HG03280 (cell line): ENCODE data around the gene GON7.
"Not testable (repeated sequence)": the region's sequence is repeated elsewhere in the genome, so short reads cannot be mapped to it uniquely, and the experiment has no call there.

Source experiments
- ATAC-seq: cut with Tn5 transposase; IDR thresholded peaks from one replicate; pipeline ENCODE4 v1.9.1; 2021; ENCODE audit warnings: mild to moderate bottlenecking, moderate library complexity; ENCODE audit not compliant: unreplicated experiment

The GON7 gene

DNA sequence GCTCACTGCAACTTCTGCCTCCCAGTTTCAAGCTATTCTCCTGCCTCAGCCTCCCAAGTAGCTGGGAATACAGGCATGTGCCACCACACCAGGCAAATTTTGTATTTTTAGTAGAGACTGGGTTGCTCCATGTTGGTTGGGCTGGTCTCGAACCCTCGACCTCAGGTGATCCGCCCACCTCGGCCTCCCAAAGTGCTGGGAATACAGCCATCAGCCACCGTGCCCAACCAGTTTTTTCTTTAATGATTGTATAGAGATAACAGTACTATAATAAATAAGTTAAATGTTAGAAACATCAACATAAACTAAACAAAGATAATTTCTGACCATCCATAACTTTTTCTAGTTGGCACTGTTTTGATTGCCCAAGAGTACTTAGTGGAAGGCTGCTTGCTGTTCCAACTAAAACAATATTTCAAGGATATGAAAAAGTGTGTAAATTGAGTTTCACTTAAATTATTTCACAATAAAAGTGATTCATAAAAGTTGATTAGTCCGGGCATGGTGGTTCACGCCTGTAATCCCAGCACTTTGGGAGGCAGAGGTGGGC lies 5.6 kb downstream of the GON7 start:
- no peak for ATAC-seq

DNA sequence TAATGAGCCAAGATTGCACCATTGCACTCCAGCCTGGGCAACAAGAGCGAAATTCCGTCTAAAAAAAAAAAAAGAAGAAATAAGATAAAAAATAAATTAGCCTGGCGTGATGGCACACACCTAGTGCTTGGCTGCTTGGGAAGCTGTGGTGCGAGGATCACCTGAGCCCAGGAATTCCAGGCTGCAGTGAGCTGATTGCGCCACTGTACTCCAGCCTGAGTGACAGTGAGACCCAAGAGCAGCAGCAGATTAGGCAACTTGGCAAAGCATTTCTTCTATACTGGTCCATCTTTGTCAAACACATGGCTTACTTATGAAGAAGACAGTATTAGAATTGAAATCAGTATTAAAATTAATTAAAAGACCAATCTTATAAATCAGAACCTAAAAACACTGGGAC lies 6.3 kb downstream of the GON7 start:
- ATAC-seq: no peak

DNA sequence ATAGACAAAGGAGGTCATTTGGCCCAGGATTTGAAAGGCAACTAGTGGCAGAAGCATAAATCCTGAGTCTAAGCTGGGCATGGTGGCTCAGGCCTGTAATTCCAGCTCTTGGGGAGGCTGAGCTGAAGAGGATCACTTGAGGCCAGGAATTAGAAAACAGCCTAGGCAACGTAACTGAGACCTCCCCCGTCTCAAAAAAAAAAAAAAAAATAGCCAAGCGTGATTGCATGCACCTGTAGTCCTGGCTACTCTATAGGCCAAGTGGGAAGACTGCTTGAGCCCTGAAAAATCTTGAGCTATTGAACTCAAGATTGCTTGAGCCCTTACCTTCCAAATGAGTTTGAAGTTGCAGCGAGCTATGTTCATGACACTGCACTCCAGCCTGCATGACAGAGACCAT lies 7.8 kb downstream of the GON7 start:
- ATAC-seq: no peak

DNA sequence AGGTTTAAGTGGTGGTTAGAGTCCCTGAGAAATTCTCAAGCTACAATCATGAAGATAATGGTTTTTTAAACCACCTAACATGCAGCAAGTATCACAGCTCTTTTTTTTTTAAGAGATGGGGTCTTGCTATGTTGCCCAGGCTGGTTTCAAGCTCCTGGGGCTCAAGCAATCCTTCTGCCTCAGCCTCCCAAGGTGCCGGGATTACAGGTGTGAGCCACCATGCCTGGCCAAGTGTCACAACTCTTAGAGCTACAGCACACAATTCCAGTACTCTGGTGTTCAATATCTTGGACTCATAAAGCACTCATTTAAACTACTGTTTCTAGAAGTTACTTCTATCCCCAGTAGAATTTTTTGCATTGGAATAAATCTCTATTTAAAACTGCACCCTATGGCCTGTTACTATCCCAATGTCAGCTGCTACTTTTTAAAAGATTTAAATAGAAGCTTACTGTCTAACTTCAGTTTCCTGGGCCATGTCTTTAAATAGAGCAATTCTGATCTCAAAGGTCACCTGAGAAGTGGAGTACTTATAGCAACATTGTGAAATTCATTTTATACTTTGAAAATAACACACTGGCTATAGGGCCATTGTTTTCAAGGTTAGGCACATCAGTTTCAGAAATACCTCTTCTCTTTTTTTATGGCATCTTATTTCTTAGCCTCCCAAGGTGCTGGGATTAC lies 11.4 kb downstream of the GON7 start:
- no peak for ATAC-seq

DNA sequence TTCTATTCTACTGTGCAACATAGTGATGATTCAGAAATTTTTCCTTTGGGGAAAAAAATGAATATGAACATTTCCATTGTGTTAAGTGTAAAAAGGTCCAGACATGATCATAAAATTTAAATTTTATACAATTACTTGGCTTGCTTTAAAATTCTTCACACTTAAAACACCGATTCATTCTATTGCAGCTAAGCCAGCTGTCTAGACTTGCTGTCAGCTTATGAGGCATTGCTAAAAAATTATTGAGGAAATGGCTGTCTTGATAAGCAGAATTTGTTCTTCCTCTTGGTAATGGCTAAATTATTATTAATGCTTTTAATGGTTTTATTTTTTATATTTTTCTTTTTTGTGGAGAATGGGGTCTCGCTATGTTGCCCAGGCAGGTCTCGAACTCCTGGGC lies 19.9 kb downstream of the GON7 start:
- ATAC-seq: no peak

DNA sequence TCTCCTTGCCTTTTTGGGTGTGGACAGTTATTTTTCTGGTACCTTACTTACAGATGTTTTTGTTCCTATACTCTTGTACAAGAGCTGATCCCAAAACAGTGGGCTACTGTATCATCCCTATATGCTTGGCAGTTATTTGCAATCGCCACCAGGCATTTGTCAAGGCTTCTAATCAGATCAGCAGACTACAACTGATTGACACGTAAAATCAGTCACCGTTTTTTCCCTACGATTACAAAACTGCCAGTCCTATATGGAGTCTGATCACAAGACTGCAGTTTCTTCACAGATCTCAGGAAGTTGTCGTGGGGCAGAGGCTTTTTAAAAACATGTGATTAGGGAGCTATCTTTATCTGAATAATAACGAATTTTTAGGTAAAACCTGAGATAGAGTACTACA lies 20.4 kb downstream of the GON7 start:
- no peak for ATAC-seq

DNA sequence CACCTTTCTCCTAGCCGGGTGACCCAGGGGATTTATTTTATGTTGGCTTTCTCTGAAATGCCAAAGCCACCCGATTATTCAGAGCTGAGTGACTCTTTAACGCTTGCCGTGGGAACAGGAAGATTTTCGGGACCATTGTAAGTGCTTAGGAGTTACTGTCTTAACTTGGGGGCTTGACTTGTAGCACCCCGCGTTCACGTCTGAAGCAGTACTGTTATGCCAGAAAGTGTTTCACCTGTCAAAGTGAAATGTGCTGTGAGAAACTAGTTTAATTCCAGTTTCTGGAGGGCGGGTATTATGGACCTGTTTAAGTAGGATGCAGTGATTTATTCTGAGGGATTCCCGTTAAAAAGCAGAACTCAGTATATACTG lies 21.5 kb downstream of the GON7 start:
- ATAC-seq: no peak

DNA sequence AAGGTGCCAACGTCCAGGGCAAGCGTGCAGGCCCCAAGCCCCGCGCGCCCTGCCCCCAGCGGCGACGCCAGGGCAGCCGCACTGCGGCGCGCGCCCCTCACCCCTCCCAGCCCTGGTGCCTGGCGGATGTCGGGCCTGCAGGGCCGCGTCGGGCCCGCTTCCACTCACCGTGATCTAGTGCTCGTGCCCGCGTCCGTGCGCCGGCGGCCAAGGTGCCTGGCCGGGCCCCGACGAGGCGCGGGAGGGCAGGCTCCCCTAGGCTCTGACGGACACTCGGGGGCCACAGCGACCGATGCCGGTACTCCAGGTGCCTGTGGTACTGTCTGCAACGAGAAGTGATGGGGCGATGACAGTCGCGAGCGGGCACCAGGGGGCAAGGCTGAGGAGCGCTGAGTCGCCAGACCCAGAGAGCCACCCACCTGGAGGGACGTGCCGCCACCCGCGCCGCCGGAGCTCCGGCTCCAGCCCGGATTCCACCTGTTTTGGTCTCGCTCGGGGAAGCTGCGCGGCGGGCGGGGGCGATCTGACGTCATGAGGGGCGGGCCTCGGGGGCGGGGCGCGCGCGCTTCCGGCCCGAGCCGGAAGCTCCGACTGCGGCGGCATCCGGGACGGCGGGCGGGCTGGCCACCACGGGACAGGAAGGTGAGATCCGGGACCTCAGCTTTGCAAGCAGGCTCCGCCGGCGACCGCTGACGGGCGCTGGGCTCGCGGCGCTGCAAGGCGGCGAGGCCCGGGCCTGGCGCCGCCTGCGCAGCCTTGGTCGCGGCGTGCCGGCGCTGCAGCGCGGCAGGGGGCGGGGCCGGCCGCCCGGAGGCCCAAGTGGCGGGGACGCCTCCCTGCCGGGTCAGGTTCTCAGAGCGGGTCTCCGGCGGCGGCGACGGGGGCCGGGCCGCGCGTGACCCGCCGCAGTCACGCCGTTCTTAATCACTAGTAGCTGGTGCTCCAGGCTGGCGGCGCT lies 22.2 kb downstream of the GON7 start, which contains the start of the genes LYSET and MOAP1:
Gene LYSET, plus strand, starts transcription at position 927 of the 958 bp plus-strand sequence. CDS start 89 bp downstream, outside the sequence.
Gene MOAP1, minus strand, starts transcription at position 507 of the 958 bp plus-strand sequence. CDS start 655 bp downstream, outside the sequence.
- ATAC-seq: peak; percentile 84

DNA sequence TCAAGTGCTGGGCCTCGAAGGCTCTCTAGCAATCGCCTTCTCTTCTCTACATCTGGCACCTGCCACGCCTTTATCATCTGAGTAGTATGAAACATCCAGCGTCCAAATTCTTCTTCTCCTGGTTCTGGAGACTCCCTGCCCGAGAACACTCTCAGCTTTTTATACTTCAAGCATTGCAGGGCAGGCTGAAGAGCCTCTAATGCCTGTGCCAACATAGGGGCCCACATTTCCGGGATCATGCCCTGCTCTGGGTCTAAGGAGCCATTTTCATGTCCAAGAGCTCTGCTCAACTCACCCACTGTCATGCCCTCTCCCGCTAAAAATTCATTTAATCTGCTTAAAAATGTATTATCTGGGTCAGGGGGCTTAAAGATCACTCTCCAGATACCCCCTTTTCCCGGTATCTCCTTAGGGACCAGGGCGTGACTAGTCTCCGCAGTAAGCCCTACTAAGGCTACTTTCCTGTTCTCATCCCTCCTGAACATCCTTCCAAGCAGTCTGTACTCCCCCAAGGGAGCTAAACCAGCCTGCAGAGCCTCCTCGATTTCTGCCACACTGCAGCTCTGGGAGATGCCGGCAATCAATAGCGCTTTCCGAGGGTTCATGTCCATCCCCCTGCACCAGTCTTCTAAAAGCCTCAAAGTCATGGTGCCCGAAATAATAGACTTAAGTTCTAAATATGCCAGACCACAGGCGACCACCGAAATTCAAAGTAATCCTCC lies 23.1 kb downstream of the GON7 start:
- no peak for ATAC-seq

DNA sequence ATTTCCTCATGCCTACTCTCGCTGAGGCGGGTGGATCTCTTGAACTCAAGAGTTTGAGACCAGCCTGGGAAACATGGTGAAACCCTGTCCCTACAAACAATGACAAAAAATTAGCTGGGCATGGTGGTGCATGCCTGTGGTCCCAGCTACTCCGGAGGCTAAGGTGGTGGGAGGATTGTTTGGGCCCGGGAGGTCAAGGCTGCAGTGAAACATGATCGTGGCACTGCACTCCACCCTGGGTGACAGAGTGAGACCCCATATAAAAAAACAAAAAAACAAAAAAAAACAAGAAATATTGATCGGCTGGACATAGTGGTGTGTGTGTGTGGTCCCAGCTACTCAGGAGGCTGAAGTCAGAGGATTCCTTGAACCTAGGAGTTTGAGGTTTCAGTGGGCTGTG lies 31.4 kb downstream of the GON7 start:
- no peak for ATAC-seq

DNA sequence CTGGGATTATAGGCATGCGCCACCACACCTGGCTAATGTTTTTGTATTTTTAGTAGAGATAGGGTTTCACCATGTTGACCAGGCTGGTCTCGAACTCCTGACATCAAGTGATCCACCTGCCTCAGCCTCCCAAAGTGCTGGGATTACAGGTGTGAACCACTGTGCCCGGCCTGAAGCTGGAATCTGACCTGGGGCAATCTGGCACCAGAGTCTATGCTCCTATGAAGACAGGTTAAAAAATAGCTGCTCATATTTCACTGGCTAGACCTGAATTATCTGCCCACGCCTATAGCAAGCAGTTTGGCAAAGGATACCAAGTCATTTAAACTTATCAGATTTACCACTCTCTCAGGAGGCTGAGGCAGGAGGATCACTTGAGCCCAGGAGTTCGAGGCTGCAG lies 32.1 kb downstream of the GON7 start:
- not testable (repeated sequence) for ATAC-seq

DNA sequence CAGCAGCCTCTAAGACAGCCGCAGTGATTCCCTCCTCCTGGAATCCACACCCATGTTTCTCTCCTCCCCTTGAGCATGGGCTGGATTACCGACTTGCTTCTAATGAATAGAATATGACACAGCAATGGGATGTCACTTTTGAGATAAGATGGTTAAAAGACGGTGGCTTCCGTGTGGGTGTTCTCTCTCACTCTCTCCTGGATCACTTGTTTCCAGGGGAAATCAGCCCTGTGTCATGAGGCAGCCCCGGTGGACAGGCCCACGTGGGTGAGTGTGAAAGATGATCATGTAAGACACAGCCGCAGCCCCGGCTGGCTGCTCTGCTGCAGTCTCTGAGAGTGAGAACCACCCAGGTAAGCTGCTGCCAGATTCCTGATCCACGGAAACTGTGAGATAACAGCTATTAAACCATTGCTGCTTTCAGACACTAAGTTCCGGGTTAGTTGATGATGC lies 32.9 kb downstream of the GON7 start:
- no peak for ATAC-seq

DNA sequence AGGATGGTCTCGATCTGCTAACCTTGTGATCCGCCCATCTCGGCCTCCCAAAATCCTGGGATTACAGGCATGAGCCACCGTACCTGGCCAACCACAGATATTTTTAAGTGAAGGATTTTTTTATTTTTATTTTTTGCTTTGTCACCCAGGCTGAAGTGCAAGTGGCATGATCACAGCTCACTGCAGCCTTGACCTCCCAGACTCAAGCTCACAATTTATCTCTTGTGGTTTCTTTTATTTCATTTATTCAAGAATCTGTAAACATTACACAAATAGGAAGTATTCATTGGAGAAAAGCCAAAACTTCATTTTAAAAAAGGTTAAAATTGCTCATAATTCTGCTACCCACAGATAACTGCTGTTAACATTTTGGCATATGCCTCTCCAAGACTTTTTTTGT lies 35.5 kb downstream of the GON7 start:
- ATAC-seq: no peak

DNA sequence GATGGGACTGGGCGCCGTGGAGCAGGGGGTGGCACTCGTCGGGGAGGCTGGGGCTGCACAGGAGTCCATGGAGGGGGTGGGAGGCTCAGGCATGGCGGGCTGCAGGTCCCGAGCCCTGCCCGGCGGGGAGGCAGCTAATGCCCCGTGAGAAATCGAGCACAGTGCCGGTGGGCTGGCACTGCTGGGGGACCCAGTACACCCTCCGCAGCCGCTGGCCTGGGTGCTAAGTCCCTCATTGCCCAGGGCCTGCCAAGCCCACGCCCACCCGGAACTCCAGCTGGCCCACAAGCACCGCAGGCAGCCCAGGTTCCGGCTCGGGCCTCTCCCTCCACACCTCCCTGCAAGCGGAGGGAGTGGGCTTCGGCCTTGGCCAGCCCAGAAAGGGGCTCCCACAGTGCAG lies 36.7 kb downstream of the GON7 start:
- ATAC-seq: not testable (repeated sequence)

DNA sequence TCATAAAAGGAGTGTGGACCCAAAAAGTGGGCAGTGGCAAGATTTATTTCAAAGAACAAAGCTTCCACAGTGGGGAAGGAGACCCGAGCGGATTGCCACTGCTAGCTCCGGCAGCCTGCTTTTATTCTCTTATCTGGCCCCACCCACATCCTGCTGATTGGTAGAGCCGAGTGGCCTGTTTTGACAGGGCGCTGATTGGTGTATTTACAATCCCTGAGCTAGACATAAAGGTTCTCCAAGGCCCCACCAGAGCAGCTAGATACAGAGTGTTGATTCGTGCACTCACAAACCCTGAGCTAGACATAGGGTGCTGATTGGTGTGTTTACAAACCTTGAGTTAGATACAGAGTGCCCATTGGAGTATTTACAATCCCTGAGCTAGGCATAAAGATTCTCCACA lies 37.2 kb downstream of the GON7 start:
- not testable (repeated sequence) for ATAC-seq

DNA sequence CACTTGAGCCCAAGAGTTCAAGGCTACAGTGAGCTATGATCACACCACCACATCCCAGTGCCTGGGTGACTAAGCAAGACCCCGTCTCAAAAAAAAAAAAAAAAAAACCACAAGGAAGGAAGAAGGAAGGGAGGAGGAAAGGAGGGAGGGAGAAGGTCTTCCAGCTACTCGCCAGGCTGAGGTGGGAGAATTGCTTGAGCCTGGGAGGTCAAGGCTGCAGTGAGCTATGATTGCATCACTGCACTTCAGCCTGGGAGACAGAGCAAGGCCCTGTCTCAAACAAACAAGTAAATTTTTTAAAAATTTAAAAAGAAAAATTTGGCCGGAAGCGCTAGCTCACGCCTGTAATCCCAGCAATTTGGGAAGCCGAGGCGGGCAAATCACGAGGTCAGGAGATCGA lies 38.3 kb downstream of the GON7 start:
- not testable (repeated sequence) for ATAC-seq

DNA sequence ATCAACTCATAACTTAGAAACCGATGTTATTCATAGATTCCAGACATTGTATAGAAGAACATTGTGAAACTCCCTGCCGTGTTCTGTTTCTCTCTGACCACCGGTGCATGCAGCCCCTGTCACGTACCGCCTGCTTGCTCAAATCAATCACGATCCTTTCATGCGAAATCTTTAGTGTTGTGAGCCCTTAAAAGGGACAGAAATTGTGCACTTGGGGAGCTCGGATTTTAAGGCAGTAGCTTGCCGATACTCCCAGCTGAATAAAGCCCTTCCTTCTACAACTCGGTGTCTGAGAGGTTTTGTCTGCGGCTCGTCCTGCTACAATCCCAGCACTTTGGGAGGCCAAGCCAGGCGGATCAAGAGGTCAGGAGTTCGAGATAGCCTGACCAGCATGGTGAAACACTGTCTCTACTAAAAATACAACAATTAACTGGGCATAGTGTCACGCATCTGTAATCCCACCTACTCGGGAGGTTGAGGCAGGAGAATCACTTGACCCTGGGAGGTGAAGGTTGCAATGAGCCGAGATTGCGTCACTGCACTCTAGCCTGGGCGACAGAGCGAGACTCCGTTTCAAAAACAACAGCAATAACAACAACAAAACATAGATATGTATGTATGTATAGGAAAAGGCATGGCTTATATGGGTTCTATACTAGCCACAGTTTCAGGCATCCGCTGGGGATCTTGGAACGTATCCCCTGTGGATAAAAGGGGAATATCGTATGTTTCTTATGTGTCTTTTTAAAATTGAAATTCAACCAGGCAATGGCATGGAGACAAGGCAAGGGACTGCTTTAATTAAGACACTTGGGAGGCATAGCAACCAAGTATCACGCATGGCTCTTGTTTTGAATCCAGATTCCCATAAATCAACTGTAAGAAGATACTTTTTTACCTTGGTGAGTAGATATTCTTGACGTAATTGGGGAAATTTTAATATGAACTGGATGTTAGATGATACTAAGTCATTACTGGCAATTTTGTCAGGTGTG lies 41.3 kb downstream of the GON7 start:
- not testable (repeated sequence) for ATAC-seq

DNA sequence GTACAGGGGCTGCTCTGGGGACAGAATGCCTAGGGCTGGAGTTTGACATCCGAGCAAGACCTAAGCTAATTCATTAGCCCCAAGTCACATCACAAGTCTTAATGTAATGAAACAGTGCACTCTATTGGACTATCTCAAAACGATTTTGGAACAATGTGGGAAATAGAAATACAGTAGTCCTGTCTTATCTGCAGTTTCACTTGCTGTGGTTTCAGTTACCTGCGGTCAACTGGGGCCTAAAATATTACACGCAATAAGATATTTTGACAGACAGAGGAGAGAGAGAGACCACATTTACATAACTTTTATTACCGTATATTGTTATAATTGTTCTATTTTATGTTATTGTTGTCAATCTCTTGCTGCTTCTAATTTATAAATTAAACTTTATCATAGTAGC lies 43.3 kb downstream of the GON7 start:
- no peak for ATAC-seq

DNA sequence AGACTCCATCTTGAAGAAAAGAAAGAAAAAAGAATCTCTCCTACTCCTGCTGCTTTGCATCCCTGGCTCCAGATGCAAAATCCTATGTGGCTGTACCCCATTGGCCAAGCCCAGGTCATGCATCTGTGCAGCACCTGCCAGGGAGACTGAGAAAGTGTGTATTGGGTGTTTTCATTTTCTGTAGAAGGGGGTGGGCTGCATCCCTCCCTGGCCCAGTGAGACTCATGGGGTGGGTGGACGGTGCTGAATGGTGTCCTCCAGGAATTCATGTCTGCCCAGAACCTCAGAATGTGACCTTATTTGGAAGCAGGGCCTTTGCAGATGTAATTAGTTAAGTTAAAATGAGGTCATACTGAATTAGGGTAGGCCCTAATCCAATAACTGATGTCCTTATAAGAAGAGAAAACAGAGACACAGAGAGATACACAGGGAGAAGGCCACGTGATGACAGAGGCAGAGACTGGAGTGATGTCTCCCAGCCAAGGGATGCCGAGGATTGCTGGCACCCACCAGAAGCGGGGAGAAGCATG lies 45.4 kb downstream of the GON7 start:
- ATAC-seq: no peak
